BJ (cell line): ENCODE data around the gene BTBD10. TPM values are rescaled to one million over a fixed set of nuclear protein-coding genes. Genes with fewer than 3 reads are reported as not detected.

Source experiments
- CTCF ChIA-PET: fragments of 350-600 bp; formaldehyde crosslinking; extraction: SDS; loops from one replicate; lab custom pipeline; 2021; ENCODE audit warnings: antibody characterized with exemption, inconsistent platforms; lab: Yijun Ruan, JAX
- POLR2A ChIA-PET: fragments of 300-600 bp; sonication (Branson Sonifier 250); formaldehyde crosslinking; extraction: SDS; loops from one replicate; lab custom pipeline; 2021; ENCODE audit warnings: antibody characterized with exemption; lab: Charles Lee
- DNase-seq: peaks from one replicate; pipeline ENCODE4 v3.0.0-alpha.2; 2011; ENCODE audit warnings: low read depth
- H3K27me3 ChIP-seq: 2 replicates; pipeline ENCODE4 v1.6.0; 2011; ENCODE audit warnings: low read length; ENCODE audit not compliant: control insufficient read depth, insufficient read depth
- H3K36me3 ChIP-seq: 2 replicates; pipeline ENCODE4 v1.5.1; 2011; ENCODE audit warnings: low read length; ENCODE audit not compliant: control insufficient read depth, insufficient read depth
- H3K4me3 ChIP-seq: 2 replicates; pipeline ENCODE4 v1.5.1; 2011; ENCODE audit warnings: low read depth, mild to moderate bottlenecking, control low read depth, low read length
- CTCF ChIP-seq: IDR thresholded peaks from 2 replicates; pipeline ENCODE4 v1.5.1; 2011; ENCODE audit warnings: low read depth, mild to moderate bottlenecking, control low read depth, inconsistent platforms, low read length, moderate library complexity; ENCODE audit not compliant: insufficient read depth
- polyA plus RNA-seq: library from polyadenylated mRNA; depleted of rRNA; stranded (reverse); fragments of >200 nt; gene quantifications from 2 replicates; pipeline ENCODE4 v1.2.3, GENCODE V29; 2011

BTBD10 gene
- polyA plus RNA-seq, 1 experiment, result 26.9 TPM

GRCh38 chr11:13473013-13473722 is 10.1 kb upstream of the BTBD10 start:
- Histone ChIP-seq H3K27me3 (peaks cover 9% of the 10 kb centered on the region), H3K36me3 (no peaks in the 10 kb centered on the region), H3K4me3 (no peak overlapping the region)
- ChIA-PET CTCF (interaction anchor here (1.0 to 1.9 kb wide), 3 partner anchors 8 to 14 kb away, joined by 4 to 7 read pairs (median 6); partner anchors contain the start of gene BTBD10), POLR2A (interaction anchor here (0.6 kb wide), 2 partner anchors 10 to 269 kb away, joined by 3 to 8 read pairs; partner anchors contain the start of gene BTBD10)
- no peak for DNase-seq
- TF ChIP-seq CTCF, result no peak

GRCh38 chr11:13468750-13469149 is 5.7 kb upstream of the BTBD10 start:
- no peak overlapping the region for H3K4me3 ChIP-seq
- ChIA-PET POLR2A (no interaction called here), CTCF (no interaction called here)
- no peaks in the 10 kb centered on the region for H3K36me3 ChIP-seq
- DNase-seq, result no peak
- H3K27me3 ChIP-seq, result peaks cover 11% of the 10 kb centered on the region
- no peak for TF ChIP-seq CTCF

GRCh38 chr11:13465909-13466371 is 2.9 kb upstream of the BTBD10 start:
- POLR2A ChIA-PET, result no interaction called here
- CTCF ChIA-PET, result interaction anchor here (0.9 to 2.0 kb wide), 8 partner anchors 8 to 114 kb away, joined by 3 to 10 read pairs (median 5); no protein-coding TSS in a partner anchor

GRCh38 chr11:13463779-13464290 is 813 bp upstream of the BTBD10 start:
- ChIA-PET CTCF (interaction anchor here (0.7 to 2.2 kb wide), 2 partner anchors 9 to 78 kb away, joined by 3 to 6 read pairs; no protein-coding TSS in a partner anchor), POLR2A (no interaction called here)
- H3K4me3 ChIP-seq, result peak overlapping the region; percentile 95
- 0 out of 2 replicates have a peak, but pooled peaks cover 2% of the 10 kb centered on the region for H3K27me3 ChIP-seq
- TF ChIP-seq CTCF, result no peak
- DNase-seq, result no peak
- H3K36me3 ChIP-seq, result no peaks in the 10 kb centered on the region

More at GRCh38 chr11:13465909-13466371, 2.9 kb upstream of the BTBD10 start:
- H3K36me3 ChIP-seq, result no peaks in the 10 kb centered on the region
- peak; percentile 62 for TF ChIP-seq CTCF
- peaks cover 9% of the 10 kb centered on the region; the same call in 1 of the 2 replicates for H3K27me3 ChIP-seq
- no peak overlapping the region for H3K4me3 ChIP-seq
- no peak for DNase-seq

- DNase-seq, result no peak
- CTCF ChIA-PET, result interaction anchor here (2.2 kb wide), 1 partner anchor 10 kb away, joined by 6 read pairs; no protein-coding TSS in a partner anchor
- POLR2A ChIA-PET, result interaction anchor here (0.6 kb wide), 1 partner anchor 11 kb away, joined by 8 read pairs; no protein-coding TSS in a partner anchor
- Histone ChIP-seq H3K36me3 (no peaks in the 10 kb centered on the region), H3K27me3 (no peaks in the 10 kb centered on the region), H3K4me3 (peak overlapping the region; percentile 95)
- 0 out of 2 replicates have a peak, but pooled peaks have one; percentile 12 for TF ChIP-seq CTCF
Observed at GRCh38 chr11:13462311-13462900, 616 bp downstream of the BTBD10 start.
